ENCODE measurements around the gene FITM1.

The FITM1 gene

GRCh38 chr14:24165785-24166184 is 35.3 kb downstream of the FITM1 start:
- TF ChIP-seq ZFX (IDR thresholded peaks at IDR 0.05; ENCODE audit: borderline replicate concordance), result no peak
- no peak for TF ChIP-seq CTCF (IDR thresholded peaks at IDR 0.05)
- H3K27ac ChIP-seq, result no peak overlapping the region

- TF ChIP-seq CTCF (IDR thresholded peaks at IDR 0.05) (no peak), ZFX (IDR thresholded peaks at IDR 0.05; ENCODE audit: borderline replicate concordance) (no peak)
- H3K27ac ChIP-seq, result no peak overlapping the region
Measured at GRCh38 chr14:24167469-24168114, 37.1 kb downstream of the FITM1 start.

- no peak for TF ChIP-seq ZFX (IDR thresholded peaks at IDR 0.05; ENCODE audit: borderline replicate concordance)
- no peak for TF ChIP-seq CTCF (IDR thresholded peaks at IDR 0.05)
- H3K27ac ChIP-seq, result no peak within 1 kb of the TSS
Measured at GRCh38 chr14:24171422-24172260, 41.2 kb downstream of the FITM1 start, which contains the start of gene REC8. TSS of gene REC8 (plus strand) at chr14:24172080. CDS start at chr14:24172553, 473 bp downstream.

GRCh38 chr14:24172261-24172860 is 41.9 kb downstream of the FITM1 start:
- no peak overlapping the region for H3K27ac ChIP-seq

GRCh38 chr14:24172871-24173281 is 42.4 kb downstream of the FITM1 start:
- H3K27ac ChIP-seq, result no peak overlapping the region
- TF ChIP-seq ZFX (IDR thresholded peaks at IDR 0.05; ENCODE audit: borderline replicate concordance), result no peak
- TF ChIP-seq CTCF (IDR thresholded peaks at IDR 0.05), result no peak

More at GRCh38 chr14:24172261-24172860, 41.9 kb downstream of the FITM1 start:
- TF ChIP-seq CTCF (IDR thresholded peaks at IDR 0.05) (no peak), ZFX (IDR thresholded peaks at IDR 0.05; ENCODE audit: borderline replicate concordance) (no peak)

GRCh38 chr14:24176599-24176998 is 46.1 kb downstream of the FITM1 start:
- H3K27ac ChIP-seq, result no peak overlapping the region
- TF ChIP-seq CTCF (IDR thresholded peaks at IDR 0.05), result no peak
- TF ChIP-seq ZFX (IDR thresholded peaks at IDR 0.05; ENCODE audit: borderline replicate concordance), result no peak

Measured in 22Rv1 (cell line).